IPS-18a (cell line): ENCODE measurements around the gene PUM1.

Source experiments
- H3K27ac ChIP-seq: one replicate; pipeline ENCODE4 v1.5.1; 2013; ENCODE audit warnings: low read length
- H3K27me3 ChIP-seq: one replicate; pipeline ENCODE4 v1.6.1; 2013; ENCODE audit warnings: mild to moderate bottlenecking, low read length; ENCODE audit not compliant: control insufficient read depth, insufficient read depth
- H3K36me3 ChIP-seq: one replicate; pipeline ENCODE4 v1.6.1; 2013; ENCODE audit warnings: low read depth, low read length; ENCODE audit not compliant: control insufficient read depth
- H3K4me1 ChIP-seq: one replicate; pipeline ENCODE4 v1.6.1; 2013; ENCODE audit warnings: low read depth, low read length; ENCODE audit not compliant: control insufficient read depth
- H3K4me3 ChIP-seq: one replicate; pipeline ENCODE4 v1.5.1; 2013; ENCODE audit warnings: low read length
- H3K9ac ChIP-seq: one replicate; pipeline ENCODE4 v1.6.1; 2013; ENCODE audit warnings: mild to moderate bottlenecking, low read length, moderate library complexity
- H3K9me3 ChIP-seq: one replicate; pipeline ENCODE4 v1.6.1; 2013; ENCODE audit warnings: low read depth, low read length; ENCODE audit not compliant: control insufficient read depth

PUM1 gene

DNA sequence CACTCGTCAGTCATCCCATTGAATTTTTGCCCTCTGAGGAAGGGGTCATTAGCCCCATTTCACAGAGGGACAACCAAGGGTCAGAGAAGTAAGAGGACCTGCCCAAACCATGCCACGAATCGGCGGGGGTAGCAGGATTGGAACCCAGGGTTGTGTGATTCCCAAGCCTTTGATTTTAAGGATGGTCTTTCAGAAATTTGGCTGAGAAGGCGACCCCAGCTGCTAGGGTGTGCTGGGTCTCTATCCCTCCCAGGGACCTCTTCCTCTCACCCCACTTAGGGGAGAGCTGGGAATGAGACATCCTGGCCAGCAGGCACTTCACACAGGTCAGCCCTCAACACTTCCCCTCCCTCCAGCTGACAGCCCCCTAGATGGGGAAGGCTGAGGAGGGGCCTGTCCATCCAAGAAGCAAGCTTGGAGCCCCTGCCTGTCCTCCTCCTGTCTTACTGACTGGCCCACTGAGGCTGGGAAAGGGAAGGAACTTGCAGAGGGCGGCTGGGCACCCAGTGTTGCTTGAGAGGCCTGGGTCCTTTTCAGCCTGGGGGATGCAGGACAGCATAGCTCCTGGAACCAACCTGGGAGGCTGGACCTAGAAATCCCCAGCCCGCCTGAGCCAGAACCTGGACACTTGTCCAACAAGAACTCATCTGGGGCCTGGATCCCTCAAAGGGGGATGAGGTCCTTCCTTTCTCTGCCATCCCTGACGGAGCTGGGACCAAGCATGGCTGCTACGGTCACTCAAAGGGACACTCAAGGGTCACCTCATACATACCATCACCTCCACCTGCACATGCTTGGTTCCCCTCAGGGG is 158.7 kb downstream of the PUM1 start:
- H3K9me3 ChIP-seq, result no peaks in the 10 kb centered on the region
- H3K4me1 ChIP-seq, result peaks cover 20% of the 10 kb centered on the region
- H3K36me3 ChIP-seq, result no peaks in the 10 kb centered on the region
- H3K9ac ChIP-seq, result no peak overlapping the region
- H3K27me3 ChIP-seq, result peaks cover 16% of the 10 kb centered on the region
- peak overlapping the region; percentile 52 for H3K4me3 ChIP-seq
- no peak overlapping the region for H3K27ac ChIP-seq

- H3K9ac ChIP-seq, result no peak overlapping the region
- peaks cover 18% of the 10 kb centered on the region for H3K4me1 ChIP-seq
- H3K27me3 ChIP-seq, result peaks cover 16% of the 10 kb centered on the region
- H3K9me3 ChIP-seq, result no peaks in the 10 kb centered on the region
- no peak overlapping the region for H3K27ac ChIP-seq
- no peaks in the 10 kb centered on the region for H3K36me3 ChIP-seq
- no peak overlapping the region for H3K4me3 ChIP-seq
Observed at GRCh38 chr1:30905916-30906620, 159.4 kb downstream of the PUM1 start.

DNA sequence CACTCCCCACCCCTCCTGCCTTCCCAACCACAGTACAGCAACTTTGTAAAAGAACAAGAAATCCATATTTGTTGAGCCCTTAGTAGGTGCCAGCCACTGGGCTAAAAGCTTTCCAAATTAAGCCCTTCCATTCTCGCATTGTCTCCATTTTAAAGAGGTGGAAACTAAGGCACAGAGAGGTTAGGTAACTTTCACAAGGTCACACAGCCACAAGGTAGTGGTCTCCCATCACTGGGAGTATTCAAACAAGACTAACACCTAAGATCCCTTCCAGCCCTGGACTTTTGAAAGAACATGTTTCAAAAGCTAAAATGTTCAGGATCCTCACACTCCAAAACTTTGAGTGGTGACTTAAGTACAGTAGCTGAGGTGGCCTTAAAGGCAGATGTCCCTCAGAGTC is 160.1 kb downstream of the PUM1 start:
- Histone ChIP-seq H3K9ac (no peak overlapping the region), H3K36me3 (no peaks in the 10 kb centered on the region), H3K27ac (no peak overlapping the region), H3K4me1 (peaks cover 17% of the 10 kb centered on the region), H3K27me3 (peaks cover 16% of the 10 kb centered on the region), H3K4me3 (no peak overlapping the region), H3K9me3 (no peaks in the 10 kb centered on the region)

DNA sequence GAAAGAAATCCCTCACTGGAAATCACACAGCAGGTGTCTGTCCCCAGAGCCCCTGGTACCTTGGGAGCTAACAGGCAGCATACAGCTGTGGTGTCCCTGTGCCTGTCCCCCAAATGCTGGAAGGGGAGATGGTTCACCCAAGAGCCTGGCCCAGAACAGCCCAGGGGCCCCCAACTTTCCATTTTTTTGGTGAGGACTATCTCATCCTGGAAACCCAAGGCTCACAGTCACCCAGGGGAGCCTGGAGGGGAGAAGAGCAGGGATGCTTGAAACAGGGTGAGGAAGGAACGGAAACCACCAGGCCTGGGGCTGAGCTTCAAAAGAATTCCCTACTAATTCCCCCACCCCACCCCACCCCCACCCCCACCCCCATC is 160.6 kb downstream of the PUM1 start:
- Histone ChIP-seq H3K4me3 (no peak overlapping the region), H3K27ac (no peak overlapping the region), H3K9ac (no peak overlapping the region), H3K36me3 (no peaks in the 10 kb centered on the region), H3K4me1 (peaks cover 17% of the 10 kb centered on the region), H3K27me3 (peaks cover 16% of the 10 kb centered on the region), H3K9me3 (no peaks in the 10 kb centered on the region)

DNA sequence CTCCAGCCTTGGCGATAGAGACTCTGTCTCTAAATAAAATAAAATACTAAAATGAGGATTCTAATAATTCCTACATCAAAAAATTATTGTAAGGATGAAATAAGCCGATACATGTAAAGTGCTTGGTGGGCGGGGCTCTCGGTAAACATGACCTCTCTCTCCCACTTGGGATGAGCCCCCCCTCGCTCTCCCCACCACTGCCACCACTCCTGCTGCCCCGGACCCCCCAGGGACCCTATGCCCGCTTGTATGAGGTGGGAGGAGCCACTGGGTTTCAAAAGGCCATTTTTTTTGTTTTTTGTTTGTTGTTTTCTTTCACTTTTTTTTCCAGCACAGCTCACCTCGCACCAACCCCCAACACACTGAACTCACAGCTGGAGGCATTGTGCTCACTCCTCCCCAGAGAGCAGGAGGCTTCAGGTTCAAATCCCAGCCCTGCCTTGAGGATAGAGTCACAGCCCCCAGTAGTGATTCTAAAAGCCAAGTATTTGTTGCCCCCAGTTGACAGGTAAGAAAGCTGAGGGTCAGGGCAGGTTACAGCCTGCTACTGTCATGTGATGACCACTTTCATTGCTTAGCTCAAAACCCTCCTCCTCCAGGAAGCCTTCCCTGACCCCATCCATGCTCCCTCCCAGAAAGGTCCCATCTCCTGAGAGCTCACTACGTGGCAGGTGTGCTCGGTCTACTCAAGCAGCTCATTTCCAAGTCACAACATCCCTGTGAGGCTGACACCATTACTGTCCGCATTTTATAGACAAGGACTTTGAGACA is 161.1 kb downstream of the PUM1 start:
- Histone ChIP-seq H3K27ac (no peak overlapping the region), H3K4me1 (peaks cover 13% of the 10 kb centered on the region), H3K9ac (no peak overlapping the region), H3K9me3 (no peaks in the 10 kb centered on the region), H3K36me3 (no peaks in the 10 kb centered on the region), H3K4me3 (no peak overlapping the region), H3K27me3 (peaks cover 16% of the 10 kb centered on the region)

GRCh38 chr1:30903343-30904034 is 162.0 kb downstream of the PUM1 start:
- no peak overlapping the region for H3K9ac ChIP-seq
- peaks cover 10% of the 10 kb centered on the region for H3K4me1 ChIP-seq
- H3K27ac ChIP-seq, result no peak overlapping the region
- no peak overlapping the region for H3K4me3 ChIP-seq
- H3K9me3 ChIP-seq, result no peaks in the 10 kb centered on the region
- peaks cover 16% of the 10 kb centered on the region for H3K27me3 ChIP-seq
- H3K36me3 ChIP-seq, result no peaks in the 10 kb centered on the region

DNA sequence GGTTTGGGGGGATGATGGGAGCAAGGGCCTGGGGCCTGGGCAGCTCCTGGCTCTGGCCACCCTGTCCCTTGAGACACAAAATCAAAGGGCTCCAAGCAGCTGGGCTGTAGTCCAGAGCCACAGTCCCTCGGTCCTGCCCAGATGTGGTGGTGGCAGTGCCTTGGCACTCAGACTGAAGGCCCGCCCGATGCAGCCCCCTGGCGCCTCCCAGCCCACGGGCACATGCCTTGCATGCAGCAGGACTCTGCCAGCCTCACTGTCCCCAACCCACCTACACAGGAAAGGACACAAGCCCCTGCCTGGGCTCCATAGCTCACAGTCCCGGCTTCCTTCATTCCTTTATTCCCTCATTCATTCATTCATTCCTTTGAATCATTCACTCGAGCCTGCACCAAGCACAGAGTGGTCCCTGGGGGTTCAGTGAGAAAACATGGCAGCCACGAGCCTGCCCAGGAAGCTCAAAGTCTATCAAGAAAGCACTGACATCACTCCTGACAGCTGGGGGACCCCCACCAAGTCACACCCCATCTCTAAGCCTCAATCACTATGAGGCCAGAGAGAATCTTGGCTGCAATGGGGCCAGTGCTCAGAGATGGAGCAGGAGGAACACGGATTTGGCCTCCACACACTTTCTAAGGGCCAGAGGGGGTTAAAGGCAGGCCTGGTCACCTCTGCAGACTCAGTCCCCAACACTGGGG is 162.8 kb downstream of the PUM1 start:
- H3K36me3 ChIP-seq, result no peaks in the 10 kb centered on the region
- H3K9me3 ChIP-seq, result no peaks in the 10 kb centered on the region
- H3K27ac ChIP-seq, result no peak overlapping the region
- H3K27me3 ChIP-seq, result peaks cover 12% of the 10 kb centered on the region
- no peak overlapping the region for H3K9ac ChIP-seq
- no peak overlapping the region for H3K4me3 ChIP-seq
- peaks cover 10% of the 10 kb centered on the region for H3K4me1 ChIP-seq

GRCh38 chr1:30901798-30902581 is 163.5 kb downstream of the PUM1 start:
- H3K36me3 ChIP-seq, result no peaks in the 10 kb centered on the region
- H3K27me3 ChIP-seq, result peaks cover 5% of the 10 kb centered on the region
- no peak overlapping the region for H3K9ac ChIP-seq
- no peak overlapping the region for H3K4me3 ChIP-seq
- peaks cover 10% of the 10 kb centered on the region for H3K4me1 ChIP-seq
- H3K27ac ChIP-seq, result no peak overlapping the region
- no peaks in the 10 kb centered on the region for H3K9me3 ChIP-seq

DNA sequence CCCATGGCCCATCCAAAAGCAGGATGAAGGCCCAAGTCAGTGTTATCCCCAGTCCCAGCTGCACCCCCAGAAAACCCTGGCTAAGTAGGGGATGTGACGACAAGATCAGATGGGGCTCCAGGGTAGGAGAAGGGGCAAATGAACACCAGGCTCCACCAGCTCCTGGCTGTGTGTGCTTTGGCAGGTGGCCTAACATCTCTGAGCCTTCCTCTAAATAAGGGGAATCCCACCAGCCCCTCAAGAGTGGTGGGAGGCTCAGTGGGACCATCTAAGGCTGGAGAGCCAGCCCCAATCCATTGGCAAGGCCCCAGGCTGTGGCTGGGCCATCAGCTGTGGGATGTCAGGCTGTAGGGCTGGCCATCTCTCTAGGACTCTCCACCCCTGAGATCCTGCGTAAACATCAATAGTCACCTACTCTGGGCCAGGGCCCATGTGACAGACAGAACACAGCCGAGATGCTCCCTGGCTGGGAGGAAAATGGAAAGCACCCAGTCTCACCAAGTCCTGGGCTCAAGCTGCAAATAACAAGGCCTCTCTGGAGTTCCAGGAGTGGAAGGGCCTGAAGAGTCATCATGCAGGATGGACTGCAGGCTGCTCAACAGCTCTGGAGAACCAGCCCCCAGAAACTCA is 164.5 kb downstream of the PUM1 start:
- Histone ChIP-seq H3K27ac (no peak overlapping the region), H3K9me3 (no peaks in the 10 kb centered on the region), H3K27me3 (no peaks in the 10 kb centered on the region), H3K4me3 (no peak overlapping the region), H3K36me3 (no peaks in the 10 kb centered on the region), H3K4me1 (peaks cover 10% of the 10 kb centered on the region), H3K9ac (no peak overlapping the region)

GRCh38 chr1:30900486-30900885 is 165.0 kb downstream of the PUM1 start:
- peaks cover 13% of the 10 kb centered on the region for H3K4me1 ChIP-seq
- no peaks in the 10 kb centered on the region for H3K9me3 ChIP-seq
- no peak overlapping the region for H3K27ac ChIP-seq
- H3K9ac ChIP-seq, result no peak overlapping the region
- H3K27me3 ChIP-seq, result no peaks in the 10 kb centered on the region
- no peak overlapping the region for H3K4me3 ChIP-seq
- H3K36me3 ChIP-seq, result no peaks in the 10 kb centered on the region
